GM18858 (cell line): Measurements from ENCODE around the gene DSTN.
"Not testable (repeated sequence)": the region's sequence is repeated elsewhere in the genome, so short reads cannot be mapped to it uniquely, and the experiment has no call there.

ENCODE experiments used
- ATAC-seq: cut with Tn5 transposase; IDR thresholded peaks from one replicate; pipeline ENCODE4 v1.9.1; 2021; ENCODE audit not compliant: unreplicated experiment

The DSTN gene

GRCh38 chr20:17648791-17649730 lies 79.2 kb downstream of the DSTN start:
- ATAC-seq: no peak

GRCh38 chr20:17650301-17651128 lies 80.6 kb downstream of the DSTN start:
- no peak for ATAC-seq

GRCh38 chr20:17651129-17651759 lies 81.4 kb downstream of the DSTN start:
- ATAC-seq: no peak

- ATAC-seq: no peak
Measured at GRCh38 chr20:17651760-17652388, 82.0 kb downstream of the DSTN start.

- ATAC-seq: no peak
Measured at GRCh38 chr20:17652411-17652810, 82.5 kb downstream of the DSTN start.

GRCh38 chr20:17653835-17654648 lies 84.2 kb downstream of the DSTN start:
- ATAC-seq: no peak

GRCh38 chr20:17654649-17655285 lies 84.9 kb downstream of the DSTN start:
- no peak for ATAC-seq

- ATAC-seq: no peak
Measured at GRCh38 chr20:17655286-17655651, 85.4 kb downstream of the DSTN start.

- no peak for ATAC-seq
Measured at GRCh38 chr20:17655865-17656479, 86.1 kb downstream of the DSTN start.

GRCh38 chr20:17657079-17657825 lies 87.4 kb downstream of the DSTN start:
- ATAC-seq: no peak

- ATAC-seq: no peak
Measured at GRCh38 chr20:17657898-17658647, 88.2 kb downstream of the DSTN start.

- ATAC-seq: no peak
Measured at GRCh38 chr20:17658648-17658993, 88.7 kb downstream of the DSTN start.

- ATAC-seq: not testable (repeated sequence)
Measured at GRCh38 chr20:17659344-17659743, 89.5 kb downstream of the DSTN start.
